ENCODE data around the gene UQCRHL.

Gene UQCRHL

GRCh38 chr1:15799004-15799867 lies 8.2 kb downstream of the UQCRHL start (continued):
- TF ChIP-seq, protein P1, sequence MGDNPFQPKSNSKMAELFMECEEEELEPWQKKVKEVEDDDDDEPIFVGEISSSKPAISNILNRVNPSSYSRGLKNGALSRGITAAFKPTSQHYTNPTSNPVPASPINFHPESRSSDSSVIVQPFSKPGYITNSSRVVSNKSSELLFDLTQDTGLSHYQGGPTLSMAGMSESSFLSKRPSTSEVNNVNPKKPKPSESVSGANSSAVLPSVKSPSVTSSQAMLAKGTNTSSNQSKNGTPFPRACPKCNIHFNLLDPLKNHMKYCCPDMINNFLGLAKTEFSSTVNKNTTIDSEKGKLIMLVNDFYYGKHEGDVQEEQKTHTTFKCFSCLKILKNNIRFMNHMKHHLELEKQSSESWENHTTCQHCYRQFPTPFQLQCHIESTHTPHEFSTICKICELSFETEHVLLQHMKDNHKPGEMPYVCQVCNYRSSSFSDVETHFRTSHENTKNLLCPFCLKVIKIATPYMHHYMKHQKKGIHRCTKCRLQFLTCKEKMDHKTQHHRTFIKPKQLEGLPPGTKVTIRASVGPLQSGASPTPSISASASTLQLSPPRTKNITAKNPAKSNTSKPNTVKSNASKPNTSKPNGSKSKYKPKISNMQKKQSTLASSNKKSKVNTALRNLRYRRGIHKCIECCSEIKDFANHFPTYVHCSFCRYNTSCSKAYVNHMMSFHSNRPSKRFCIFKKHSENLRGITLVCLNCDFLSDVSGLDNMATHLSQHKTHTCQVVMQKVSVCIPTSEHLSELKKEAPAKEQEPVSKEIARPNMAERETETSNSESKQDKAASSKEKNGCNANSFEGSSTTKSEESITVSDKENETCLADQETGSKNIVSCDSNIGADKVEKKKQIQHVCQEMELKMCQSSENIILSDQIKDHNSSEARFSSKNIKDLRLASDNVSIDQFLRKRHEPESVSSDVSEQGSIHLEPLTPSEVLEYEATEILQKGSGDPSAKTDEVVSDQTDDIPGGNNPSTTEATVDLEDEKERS (tag by site-specific recombination; IDR thresholded peaks at IDR 0.05), result no peak
- TF ChIP-seq ZNF404 (tag by site-specific recombination; IDR thresholded peaks at IDR 0.05) (no peak), KLF17 (tag by site-specific recombination; IDR thresholded peaks at IDR 0.05) (peak; percentile 89), ZSCAN30 (tag by site-specific recombination; IDR thresholded peaks at IDR 0.05) (no peak), ELK4 (IDR thresholded peaks at IDR 0.05; ENCODE audit: borderline replicate concordance, low read depth, low read length) (no peak), ZNF776 (tag by site-specific recombination; IDR thresholded peaks at IDR 0.05; ENCODE audit: borderline replicate concordance) (no peak), ZNF335 (tag by site-specific recombination; conservative IDR thresholded peaks at IDR 0.05) (0 out of 2 replicates have a peak, but pooled peaks have one; percentile 33), ZNF426 (tag by site-specific recombination; IDR thresholded peaks at IDR 0.05) (no peak), ZNF530 (tag by site-specific recombination; IDR thresholded peaks at IDR 0.05; ENCODE audit: low read depth) (no peak), ZNF169 (tag by site-specific recombination; IDR thresholded peaks at IDR 0.05) (no peak), ZNF777 (tag by site-specific recombination; IDR thresholded peaks at IDR 0.05; ENCODE audit: borderline replicate concordance) (no peak), ZNF558 (tag by site-specific recombination; IDR thresholded peaks at IDR 0.05) (no peak), ZBTB20 (tag by site-specific recombination; IDR thresholded peaks at IDR 0.05) (no peak), ZNF175 (tag by site-specific recombination; IDR thresholded peaks at IDR 0.05) (no peak), ZBTB48 (tag by site-specific recombination; IDR thresholded peaks at IDR 0.05) (peak; percentile 72; the same call in 1 of the 2 replicates), ZNF473 (tag by site-specific recombination; IDR thresholded peaks at IDR 0.05) (no peak), ZIC2 (tag by site-specific recombination; IDR thresholded peaks at IDR 0.05) (peak; percentile 68), WT1 (tag by site-specific recombination; IDR thresholded peaks at IDR 0.05) (peak; percentile 77), ZNF366 (tag by site-specific recombination; conservative IDR thresholded peaks at IDR 0.05) (peak; percentile 60; the same call in 1 of the 2 replicates), TRIM28 (IDR thresholded peaks at IDR 0.05; ENCODE audit: borderline replicate concordance, low read length) (no peak), SALL2 (tag by site-specific recombination; IDR thresholded peaks at IDR 0.05; ENCODE audit: borderline replicate concordance) (no peak), ZNF747 (tag by site-specific recombination; IDR thresholded peaks at IDR 0.05) (no peak), MZF1 (tag by site-specific recombination; IDR thresholded peaks at IDR 0.05; ENCODE audit: borderline replicate concordance) (no peak), ZFHX2 (tag by site-specific recombination; conservative IDR thresholded peaks at IDR 0.05) (no peak)
- TF ChIP-seq, protein P2, sequence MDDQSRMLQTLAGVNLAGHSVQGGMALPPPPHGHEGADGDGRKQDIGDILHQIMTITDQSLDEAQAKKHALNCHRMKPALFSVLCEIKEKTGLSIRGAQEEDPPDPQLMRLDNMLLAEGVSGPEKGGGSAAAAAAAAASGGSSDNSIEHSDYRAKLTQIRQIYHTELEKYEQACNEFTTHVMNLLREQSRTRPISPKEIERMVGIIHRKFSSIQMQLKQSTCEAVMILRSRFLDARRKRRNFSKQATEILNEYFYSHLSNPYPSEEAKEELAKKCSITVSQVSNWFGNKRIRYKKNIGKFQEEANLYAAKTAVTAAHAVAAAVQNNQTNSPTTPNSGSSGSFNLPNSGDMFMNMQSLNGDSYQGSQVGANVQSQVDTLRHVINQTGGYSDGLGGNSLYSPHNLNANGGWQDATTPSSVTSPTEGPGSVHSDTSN (CRISPR knock-in tag; IDR thresholded peaks at IDR 0.05), result no peak
- TF ChIP-seq, protein P3, sequence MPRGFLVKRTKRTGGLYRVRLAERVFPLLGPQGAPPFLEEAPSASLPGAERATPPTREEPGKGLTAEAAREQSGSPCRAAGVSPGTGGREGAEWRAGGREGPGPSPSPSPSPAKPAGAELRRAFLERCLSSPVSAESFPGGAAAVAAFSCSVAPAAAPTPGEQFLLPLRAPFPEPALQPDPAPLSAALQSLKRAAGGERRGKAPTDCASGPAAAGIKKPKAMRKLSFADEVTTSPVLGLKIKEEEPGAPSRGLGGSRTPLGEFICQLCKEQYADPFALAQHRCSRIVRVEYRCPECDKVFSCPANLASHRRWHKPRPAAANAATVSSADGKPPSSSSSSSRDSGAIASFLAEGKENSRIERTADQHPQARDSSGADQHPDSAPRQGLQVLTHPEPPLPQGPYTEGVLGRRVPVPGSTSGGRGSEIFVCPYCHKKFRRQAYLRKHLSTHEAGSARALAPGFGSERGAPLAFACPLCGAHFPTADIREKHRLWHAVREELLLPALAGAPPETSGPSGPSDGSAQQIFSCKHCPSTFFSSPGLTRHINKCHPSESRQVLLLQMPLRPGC (tag by site-specific recombination; IDR thresholded peaks at IDR 0.05), result 0 out of 2 replicates have a peak, but pooled peaks have one; percentile 23
- TF ChIP-seq, protein P4, sequence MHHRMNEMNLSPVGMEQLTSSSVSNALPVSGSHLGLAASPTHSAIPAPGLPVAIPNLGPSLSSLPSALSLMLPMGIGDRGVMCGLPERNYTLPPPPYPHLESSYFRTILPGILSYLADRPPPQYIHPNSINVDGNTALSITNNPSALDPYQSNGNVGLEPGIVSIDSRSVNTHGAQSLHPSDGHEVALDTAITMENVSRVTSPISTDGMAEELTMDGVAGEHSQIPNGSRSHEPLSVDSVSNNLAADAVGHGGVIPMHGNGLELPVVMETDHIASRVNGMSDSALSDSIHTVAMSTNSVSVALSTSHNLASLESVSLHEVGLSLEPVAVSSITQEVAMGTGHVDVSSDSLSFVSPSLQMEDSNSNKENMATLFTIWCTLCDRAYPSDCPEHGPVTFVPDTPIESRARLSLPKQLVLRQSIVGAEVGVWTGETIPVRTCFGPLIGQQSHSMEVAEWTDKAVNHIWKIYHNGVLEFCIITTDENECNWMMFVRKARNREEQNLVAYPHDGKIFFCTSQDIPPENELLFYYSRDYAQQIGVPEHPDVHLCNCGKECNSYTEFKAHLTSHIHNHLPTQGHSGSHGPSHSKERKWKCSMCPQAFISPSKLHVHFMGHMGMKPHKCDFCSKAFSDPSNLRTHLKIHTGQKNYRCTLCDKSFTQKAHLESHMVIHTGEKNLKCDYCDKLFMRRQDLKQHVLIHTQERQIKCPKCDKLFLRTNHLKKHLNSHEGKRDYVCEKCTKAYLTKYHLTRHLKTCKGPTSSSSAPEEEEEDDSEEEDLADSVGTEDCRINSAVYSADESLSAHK (tag by site-specific recombination; IDR thresholded peaks at IDR 0.05), result no peak

Data from HEK293 (cell line).